HG03469 (cell line): ENCODE measurements around the gene GDPD4.
"Not testable (repeated sequence)": the region's sequence is repeated elsewhere in the genome, so short reads cannot be mapped to it uniquely, and the experiment has no call there.

ENCODE experiments used
- ATAC-seq: cut with Tn5 transposase; IDR thresholded peaks from one replicate; pipeline ENCODE4 v1.9.1; 2021; ENCODE audit warnings: mild to moderate bottlenecking, moderate library complexity, moderate number of reproducible peaks; ENCODE audit not compliant: unreplicated experiment

GDPD4 gene

GRCh38 chr11:77301510-77301909 is at the start of gene GDPD4:
GDPD4 (minus strand) TSS chr11:77301686; CDS start chr11:77285137, 16,549 bp downstream.
- ATAC-seq, result no peak

GRCh38 chr11:77347948-77348347 is 46.5 kb upstream of the GDPD4 start:
- ATAC-seq, result no peak

GRCh38 chr11:77346906-77347603 is 45.6 kb upstream of the GDPD4 start:
- ATAC-seq, result no peak

- ATAC-seq, result no peak
These were observed 44.1 kb upstream of the GDPD4 start for GRCh38 chr11:77345621-77346020.

GRCh38 chr11:77340501-77340900 is 39.0 kb upstream of the GDPD4 start:
- no peak for ATAC-seq

- no peak for ATAC-seq
These were observed 30.8 kb upstream of the GDPD4 start for GRCh38 chr11:77332259-77332658.

GRCh38 chr11:77325159-77325558 is 23.7 kb upstream of the GDPD4 start:
- ATAC-seq, result no peak

- no peak for ATAC-seq
These were observed 23.0 kb upstream of the GDPD4 start for GRCh38 chr11:77324508-77324907.

- ATAC-seq, result no peak
These were observed 21.6 kb upstream of the GDPD4 start for GRCh38 chr11:77322926-77323590.

- no peak for ATAC-seq
These were observed 21.0 kb upstream of the GDPD4 start for GRCh38 chr11:77322506-77322905.

- no peak for ATAC-seq
These were observed 18.9 kb upstream of the GDPD4 start for GRCh38 chr11:77320351-77320750.

- no peak for ATAC-seq
These were observed 17.1 kb upstream of the GDPD4 start for GRCh38 chr11:77318600-77318999.

GRCh38 chr11:77316733-77317342 is 15.4 kb upstream of the GDPD4 start:
- ATAC-seq, result no peak

- no peak for ATAC-seq
These were observed 10.6 kb upstream of the GDPD4 start for GRCh38 chr11:77312107-77312506.

- no peak for ATAC-seq
These were observed 10.2 kb upstream of the GDPD4 start for GRCh38 chr11:77311701-77312100.

GRCh38 chr11:77310721-77311120 is 9.2 kb upstream of the GDPD4 start:
- ATAC-seq, result no peak

- no peak for ATAC-seq
These were observed 8.1 kb upstream of the GDPD4 start for GRCh38 chr11:77309401-77310085.

GRCh38 chr11:77308838-77309237 is 7.4 kb upstream of the GDPD4 start:
- no peak for ATAC-seq

GRCh38 chr11:77303328-77303727 is 1.8 kb upstream of the GDPD4 start:
- no peak for ATAC-seq

GRCh38 chr11:77302752-77303151 is 1.3 kb upstream of the GDPD4 start:
- ATAC-seq, result no peak

- ATAC-seq, result no peak
These were observed 791 bp downstream of the GDPD4 start for GRCh38 chr11:77300695-77301094.

- ATAC-seq, result not testable (repeated sequence)
These were observed 1.5 kb downstream of the GDPD4 start for GRCh38 chr11:77300028-77300427.
